H9 (cell line): ENCODE results near the gene MYBBP1A. TPM values are rescaled to one million over a fixed set of nuclear protein-coding genes. Genes with fewer than 3 reads are reported as not detected.

Experiments
- DNase-seq: peaks from one replicate; pipeline ENCODE4 v3.0.0-alpha.2; 2017
- H2AFZ ChIP-seq: one replicate; pipeline ENCODE4 v1.6.1; 2013; ENCODE audit warnings: mild to moderate bottlenecking, low read length, control low read depth, moderate library complexity
- H2AK5ac ChIP-seq: 2 replicates; pipeline ENCODE4 v1.6.1; 2013; ENCODE audit warnings: low read length, control low read depth, mixed read lengths; ENCODE audit not compliant: insufficient read length
- H2BK120ac ChIP-seq: one replicate; pipeline ENCODE4 v1.6.1; 2013; ENCODE audit warnings: low read depth, mild to moderate bottlenecking, low read length, control low read depth, inconsistent platforms; ENCODE audit not compliant: poor library complexity, severe bottlenecking
- H2BK12ac ChIP-seq: 2 replicates; pipeline ENCODE4 v1.6.1; 2013; ENCODE audit warnings: low read length, control low read depth, mixed read lengths, low read depth; ENCODE audit not compliant: insufficient read length
- H2BK15ac ChIP-seq: 2 replicates; pipeline ENCODE4 v1.6.1; 2013; ENCODE audit warnings: low read depth, low read length, control low read depth
- H2BK20ac ChIP-seq: one replicate; pipeline ENCODE4 v1.6.1; 2013; ENCODE audit warnings: low read depth, mild to moderate bottlenecking, low read length, control low read depth, inconsistent platforms; ENCODE audit not compliant: poor library complexity, severe bottlenecking
- H2BK5ac ChIP-seq: 2 replicates; pipeline ENCODE4 v1.6.1; 2013; ENCODE audit warnings: low read length, control low read depth, mixed read lengths; ENCODE audit not compliant: insufficient read length
- H3K14ac ChIP-seq: 2 replicates; pipeline ENCODE4 v1.6.1; 2013; ENCODE audit warnings: low read length, control low read depth; ENCODE audit not compliant: insufficient read depth
- H3K18ac ChIP-seq: 2 replicates; pipeline ENCODE4 v1.6.1; 2013; ENCODE audit warnings: low read depth, mild to moderate bottlenecking, mixed read lengths, low read length, control low read depth; ENCODE audit not compliant: insufficient read length
- H3K23ac ChIP-seq: 2 replicates; pipeline ENCODE4 v1.6.1; 2013; ENCODE audit warnings: low read length, control low read depth, mixed read lengths, low read depth; ENCODE audit not compliant: insufficient read length
- H3K23me2 ChIP-seq: 2 replicates; pipeline ENCODE4 v1.6.1; 2013; ENCODE audit warnings: low read depth, mild to moderate bottlenecking, mixed read lengths, low read length, control low read depth; ENCODE audit not compliant: insufficient read length, poor library complexity, severe bottlenecking
- H3K27ac ChIP-seq: 2 replicates; pipeline ENCODE4 v1.5.1; 2013; ENCODE audit warnings: low read length, control low read depth, mixed read lengths, low read depth; ENCODE audit not compliant: insufficient read length
- H3K27me3 ChIP-seq: 2 replicates; pipeline ENCODE4 v1.6.1; 2013; ENCODE audit warnings: low read length, control low read depth, inconsistent platforms; ENCODE audit not compliant: insufficient read depth
- H3K4ac ChIP-seq: 2 replicates; pipeline ENCODE4 v1.6.1; 2013; ENCODE audit warnings: low read depth, mild to moderate bottlenecking, control low read depth, inconsistent platforms, low read length, moderate library complexity
- H3K4me1 ChIP-seq: 2 replicates; pipeline ENCODE4 v1.6.1; 2013; ENCODE audit warnings: low read length, control low read depth, inconsistent platforms; ENCODE audit not compliant: insufficient read depth
- H3K4me2 ChIP-seq: 2 replicates; pipeline ENCODE4 v1.6.1; 2013; ENCODE audit warnings: low read length, control low read depth, mixed read lengths; ENCODE audit not compliant: insufficient read length, insufficient read depth
- H3K56ac ChIP-seq: 2 replicates; pipeline ENCODE4 v1.6.1; 2013; ENCODE audit warnings: low read depth, mild to moderate bottlenecking, mixed read lengths, low read length, control low read depth; ENCODE audit not compliant: insufficient read length
- H3K79me1 ChIP-seq: 2 replicates; pipeline ENCODE4 v1.6.1; 2013; ENCODE audit warnings: low read depth, mild to moderate bottlenecking, moderate library complexity, low read length, control low read depth, inconsistent platforms; ENCODE audit not compliant: insufficient read depth, poor library complexity, severe bottlenecking
- H3K79me2 ChIP-seq: 2 replicates; pipeline ENCODE4 v1.6.1; 2013; ENCODE audit warnings: low read length, control low read depth, inconsistent platforms; ENCODE audit not compliant: insufficient read depth
- H3K9ac ChIP-seq: 2 replicates; pipeline ENCODE4 v1.6.1; 2013; ENCODE audit warnings: low read length, control low read depth, mixed read lengths; ENCODE audit not compliant: insufficient read length; ENCODE audit errors: extremely low read depth
- H3K9me3 ChIP-seq: one replicate; pipeline ENCODE4 v1.6.1; 2013; ENCODE audit warnings: low read depth, low read length, inconsistent platforms; ENCODE audit not compliant: control insufficient read depth
- H3T11ph ChIP-seq: one replicate; pipeline ENCODE4 v1.6.1; 2013; ENCODE audit warnings: mild to moderate bottlenecking, low read length, control low read depth, inconsistent platforms
- H4K20me1 ChIP-seq: one replicate; pipeline ENCODE4 v1.6.1; 2013; ENCODE audit not compliant: control insufficient read depth, insufficient read length, insufficient read depth
- H4K5ac ChIP-seq: 2 replicates; pipeline ENCODE4 v1.6.1; 2013; ENCODE audit warnings: low read depth, mild to moderate bottlenecking, mixed read lengths, low read length, control low read depth; ENCODE audit not compliant: insufficient read length
- H4K8ac ChIP-seq: replicated peaks from 2 replicates; pipeline ENCODE4 v1.6.1; 2013; ENCODE audit warnings: low read length, control low read depth, mixed read lengths, low read depth; ENCODE audit not compliant: insufficient read length
- H4K91ac ChIP-seq: 2 replicates; pipeline ENCODE4 v1.6.1; 2013; ENCODE audit warnings: low read depth, mild to moderate bottlenecking, moderate library complexity, mixed read lengths, low read length, control low read depth; ENCODE audit not compliant: insufficient read length
- H3K27ac Mint-ChIP-seq, 3 experiments: 2 replicates in 2 of 3; 3 replicates in 1 of 3; pipeline ENCODE4 v1.8.0; 2020 to 2021; ENCODE audit warnings: mixed read lengths in 3 of 3, mild to moderate bottlenecking in 1 of 3, moderate library complexity in 1 of 3
- H3K27me3 Mint-ChIP-seq: 2 replicates; pipeline ENCODE4 v1.8.0; 2021; ENCODE audit warnings: low read depth, mild to moderate bottlenecking, moderate library complexity, mixed read lengths
- H3K36me3 Mint-ChIP-seq, 3 experiments: 2 replicates in 2 of 3; 3 replicates in 1 of 3; pipeline ENCODE4 v1.8.0; 2020 to 2021; ENCODE audit warnings: low read depth in 3 of 3, mixed read lengths in 3 of 3; ENCODE audit not compliant: insufficient read depth in 1 of 3
- H3K4me1 Mint-ChIP-seq, 2 experiments: 2 replicates each; pipeline ENCODE4 v1.8.0; 2020; ENCODE audit warnings: mixed read lengths in 2 of 2
- H3K4me3 Mint-ChIP-seq, 2 experiments: 2 replicates in 1 of 2; 3 replicates in 1 of 2; pipeline ENCODE4 v1.8.0; 2020 to 2021; ENCODE audit warnings: mild to moderate bottlenecking in 2 of 2, mixed read lengths in 2 of 2, moderate library complexity in 1 of 2
- H3K9me3 Mint-ChIP-seq, 2 experiments: 2 replicates in 1 of 2; 3 replicates in 1 of 2; pipeline ENCODE4 v1.8.0; 2020; ENCODE audit warnings: mild to moderate bottlenecking in 2 of 2, mixed read lengths in 2 of 2, moderate library complexity in 1 of 2
- WGBS: extraction: QIAGEN DNeasy Blood & Tissue Kit; methylation state at CpG from one replicate; pipeline ENCODE4 v1.1.7; 2013; ENCODE audit warnings: missing lambda C conversion rate, low lambda C conversion rate, mixed read lengths; ENCODE audit not compliant: insufficient read length; ENCODE audit errors: extremely low coverage; 5-methylcytosine and 5-hydroxymethylcytosine counted together
- total RNA-seq: library from RNA; stranded (reverse); gene quantifications from 2 replicates; pipeline ENCODE4 v1.2.1, GENCODE V29; 2021
- TF ChIP-seq, protein P1 (sequence below): fragments of 200-600 bp; sonication (generic); conservative IDR thresholded peaks from 3 replicates; pipeline ENCODE4 v1.8.0; 2021; ENCODE audit warnings: antibody characterized with exemption, mild to moderate bottlenecking

MYBBP1A gene
- total RNA-seq, 1 experiment from 2014 or later = 181 TPM

GRCh38 chr17:4514779-4515178 is 40.4 kb downstream of the MYBBP1A start:
- H3K27ac Mint-ChIP-seq = no peak overlapping the region
- no peak for DNase-seq
- WGBS = no CpG with 5 or more reads among the region's 11 CpGs
- no peaks in the 10 kb centered on the region for H3K27me3 ChIP-seq
- no peak overlapping the region for H2BK120ac ChIP-seq
- no peak overlapping the region for H3K23ac ChIP-seq
- no peak overlapping the region for H4K8ac ChIP-seq
- H3K4me1 Mint-ChIP-seq = peaks cover 7 to 22% of the 10 kb centered on the region in 2 experiments
- no peak overlapping the region for H2BK5ac ChIP-seq
- H3K36me3 Mint-ChIP-seq = no peaks in the 10 kb centered on the region
- no peak overlapping the region for H3K4me3 Mint-ChIP-seq
- H4K91ac ChIP-seq = no peak overlapping the region
- no peak overlapping the region for H3K18ac ChIP-seq
- no peaks in the 10 kb centered on the region; a peak in 1 of 5 replicates for H3K9me3 Mint-ChIP-seq
- H3K27ac ChIP-seq = no peak overlapping the region
- peaks cover 28% of the 10 kb centered on the region for H3K27me3 Mint-ChIP-seq
- no peak overlapping the region for H3K14ac ChIP-seq
- no peak overlapping the region for H2BK20ac ChIP-seq
- H3K4ac ChIP-seq = no peak overlapping the region
- H2BK12ac ChIP-seq = no peak overlapping the region
- no peak overlapping the region for H3K56ac ChIP-seq
- no peaks in the 10 kb centered on the region for H3K79me2 ChIP-seq
- H4K20me1 ChIP-seq = no peaks in the 10 kb centered on the region
- no peak overlapping the region for H2AK5ac ChIP-seq
- H3K23me2 ChIP-seq = no peaks in the 10 kb centered on the region
- TF ChIP-seq, protein P1, sequence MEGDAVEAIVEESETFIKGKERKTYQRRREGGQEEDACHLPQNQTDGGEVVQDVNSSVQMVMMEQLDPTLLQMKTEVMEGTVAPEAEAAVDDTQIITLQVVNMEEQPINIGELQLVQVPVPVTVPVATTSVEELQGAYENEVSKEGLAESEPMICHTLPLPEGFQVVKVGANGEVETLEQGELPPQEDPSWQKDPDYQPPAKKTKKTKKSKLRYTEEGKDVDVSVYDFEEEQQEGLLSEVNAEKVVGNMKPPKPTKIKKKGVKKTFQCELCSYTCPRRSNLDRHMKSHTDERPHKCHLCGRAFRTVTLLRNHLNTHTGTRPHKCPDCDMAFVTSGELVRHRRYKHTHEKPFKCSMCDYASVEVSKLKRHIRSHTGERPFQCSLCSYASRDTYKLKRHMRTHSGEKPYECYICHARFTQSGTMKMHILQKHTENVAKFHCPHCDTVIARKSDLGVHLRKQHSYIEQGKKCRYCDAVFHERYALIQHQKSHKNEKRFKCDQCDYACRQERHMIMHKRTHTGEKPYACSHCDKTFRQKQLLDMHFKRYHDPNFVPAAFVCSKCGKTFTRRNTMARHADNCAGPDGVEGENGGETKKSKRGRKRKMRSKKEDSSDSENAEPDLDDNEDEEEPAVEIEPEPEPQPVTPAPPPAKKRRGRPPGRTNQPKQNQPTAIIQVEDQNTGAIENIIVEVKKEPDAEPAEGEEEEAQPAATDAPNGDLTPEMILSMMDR = no peak
- no peak overlapping the region for H3K9ac ChIP-seq
- no peak overlapping the region for H2AFZ ChIP-seq
- no peak overlapping the region for H3K4me2 ChIP-seq
- no peaks in the 10 kb centered on the region for H3K9me3 ChIP-seq
- no peak overlapping the region for H4K5ac ChIP-seq
- H3K4me1 ChIP-seq = no peaks in the 10 kb centered on the region
- no peaks in the 10 kb centered on the region for H3K79me1 ChIP-seq
- H2BK15ac ChIP-seq = no peak overlapping the region
- no peak overlapping the region for H3T11ph ChIP-seq
